SK-N-SH (cell line): Measurements from ENCODE around the gene CUEDC1. TPM values are rescaled to one million over a fixed set of nuclear protein-coding genes. Genes with fewer than 3 reads are reported as not detected.

Experiments
- CTCF ChIA-PET: fragments of 300-600, 350-600 bp; formaldehyde crosslinking; extraction: SDS; loops from one replicate; lab custom pipeline; 2021; lab: Yijun Ruan, JAX
- POLR2A ChIA-PET: fragments of 350-600 bp; sonication (Branson Sonifier 250); formaldehyde crosslinking; extraction: SDS; loops from one replicate; lab custom pipeline; 2020; ENCODE audit warnings: antibody characterized with exemption, inconsistent platforms; lab: Yijun Ruan, JAX
- DNase-seq: peaks from one replicate; pipeline ENCODE4 v3.0.0; 2012
- H2AFZ ChIP-seq: fragments of 200-600 bp; sonication (generic); 2 replicates; pipeline ENCODE4 v1.8.1; 2016; ENCODE audit warnings: antibody characterized with exemption, mild to moderate bottlenecking, low read depth
- H3F3A ChIP-seq: fragments of 200-600 bp; sonication (generic); replicated peaks from 2 replicates; pipeline ENCODE3; 2016; ENCODE audit warnings: antibody characterized with exemption, mild to moderate bottlenecking; ENCODE audit not compliant: insufficient read depth
- H3K27ac ChIP-seq, 2 experiments: fragments of 200-500 bp in 1 of 2; fragments of 200-600 bp in 1 of 2; sonication (Bioruptor generic) in 1 of 2; sonication (generic), shearing (Covaris generic) in 1 of 2; 2 replicates each; pipeline versions ENCODE4 v1.5.1 to v1.6.1; 2014 to 2016; ENCODE audit warnings: low read depth in 2 of 2, inconsistent platforms in 1 of 2, low read length in 1 of 2, mild to moderate bottlenecking in 1 of 2, mixed read lengths in 1 of 2
- H3K27me3 ChIP-seq: fragments of 200-600 bp; sonication (generic), shearing (Covaris generic); 2 replicates; pipeline ENCODE4 v1.6.1; 2016; ENCODE audit warnings: mixed run types; ENCODE audit not compliant: insufficient read depth
- H3K36me3 ChIP-seq, 2 experiments: fragments of 200-500 bp in 1 of 2; fragments of 200-600 bp in 1 of 2; sonication (Bioruptor generic) in 1 of 2; sonication (generic) in 1 of 2; replicated peaks in 1 of 2; 2 replicates each; pipeline versions ENCODE3 to v1.5.1; 2014 to 2016; ENCODE audit warnings: low read length in 1 of 2, mild to moderate bottlenecking in 1 of 2; ENCODE audit not compliant: insufficient read depth in 2 of 2, control insufficient read depth in 1 of 2
- H3K4me1 ChIP-seq, 2 experiments: fragments of 200-500 bp in 1 of 2; fragments of 200-600 bp in 1 of 2; sonication (Bioruptor generic) in 1 of 2; sonication (generic), shearing (Covaris generic) in 1 of 2; 2 replicates each; pipeline versions ENCODE4 v1.5.1 to v1.6.1; 2014 to 2016; ENCODE audit warnings: low read depth in 1 of 2, low read length in 1 of 2, mixed run types in 1 of 2; ENCODE audit not compliant: insufficient read depth in 2 of 2, control insufficient read depth in 1 of 2
- H3K4me2 ChIP-seq: fragments of 200-600 bp; sonication (generic), shearing (Covaris generic); 2 replicates; pipeline ENCODE4 v1.6.1; 2017; ENCODE audit warnings: mixed run types
- H3K4me3 ChIP-seq, 2 experiments: fragments of 200-500 bp in 1 of 2; fragments of 200-600 bp in 1 of 2; sonication (Bioruptor generic) in 1 of 2; sonication (generic), shearing (Covaris generic) in 1 of 2; 2 replicates each; pipeline versions ENCODE4 v1.5.1 to v1.8.1; 2014 to 2016; ENCODE audit warnings: low read depth in 2 of 2, inconsistent platforms in 1 of 2, low read length in 1 of 2, mild to moderate bottlenecking in 1 of 2, mixed read lengths in 1 of 2, moderate library complexity in 1 of 2
- H3K79me2 ChIP-seq: fragments of 200-600 bp; sonication (generic); 2 replicates; pipeline ENCODE4 v1.8.1; 2017; ENCODE audit warnings: mild to moderate bottlenecking; ENCODE audit not compliant: insufficient read depth
- H3K9ac ChIP-seq: fragments of 200-600 bp; sonication (generic); 2 replicates; pipeline ENCODE4 v1.6.1; 2017; ENCODE audit warnings: mixed run types
- H3K9me2 ChIP-seq: fragments of 200-600 bp; sonication (generic); 2 replicates; pipeline ENCODE4 v1.6.1; 2017; ENCODE audit warnings: mixed run types
- H3K9me3 ChIP-seq: fragments of 200-600 bp; sonication (generic); 2 replicates; pipeline ENCODE4 v1.6.1; 2017; ENCODE audit warnings: mixed run types, mild to moderate bottlenecking, moderate library complexity
- H4K20me1 ChIP-seq: fragments of 200-600 bp; sonication (generic); 2 replicates; pipeline ENCODE4 v1.6.1; 2017; ENCODE audit warnings: mild to moderate bottlenecking, mixed run types; ENCODE audit not compliant: insufficient read depth
- CHD2 ChIP-seq: fragments of 150-350 bp; IDR thresholded peaks from 2 replicates; pipeline ENCODE4 v1.6.1; 2018; ENCODE audit warnings: low read length; ENCODE audit not compliant: partially characterized antibody
- CTCF ChIP-seq: fragments of 200-600 bp; sonication (generic); IDR thresholded peaks from 2 replicates; pipeline ENCODE4 v1.6.1; 2017; ENCODE audit warnings: antibody characterized with exemption, mild to moderate bottlenecking, moderate library complexity
- ELF1 ChIP-seq: IDR thresholded peaks from 2 replicates; pipeline ENCODE4 v1.4.0; 2012
- JUND ChIP-seq: IDR thresholded peaks from 2 replicates; pipeline ENCODE4 v1.4.0; 2012
- MEF2A ChIP-seq: IDR thresholded peaks from 2 replicates; pipeline ENCODE4 v1.4.0; 2012; ENCODE audit warnings: low read depth, borderline replicate concordance
- NRF1 ChIP-seq: IDR thresholded peaks from 2 replicates; pipeline ENCODE4 v1.6.1; 2012; ENCODE audit warnings: low read depth, mild to moderate bottlenecking, low read length
- POLR2AphosphoS5 ChIP-seq: IDR thresholded peaks from 2 replicates; pipeline ENCODE4 v1.6.1; 2012; ENCODE audit warnings: low read depth, low read length
- RAD21 ChIP-seq: IDR thresholded peaks from 2 replicates; pipeline ENCODE4 v1.6.1; 2012; ENCODE audit warnings: mild to moderate bottlenecking, low read length
- REST ChIP-seq: IDR thresholded peaks from 2 replicates; pipeline ENCODE4 v1.6.1; 2012; ENCODE audit warnings: mild to moderate bottlenecking, low read depth, low read length, moderate library complexity
- TCF12 ChIP-seq: IDR thresholded peaks from 2 replicates; pipeline ENCODE4 v1.4.0; 2012
- USF1 ChIP-seq: IDR thresholded peaks from 2 replicates; pipeline ENCODE4 v1.4.0; 2012; ENCODE audit warnings: low read depth, borderline replicate concordance
- WGBS: methylation state at CpG from one replicate; pipeline ENCODE4 v1.1.6; 2017; ENCODE audit warnings: low lambda C conversion rate; 5-methylcytosine and 5-hydroxymethylcytosine counted together
- polyA plus RNA-seq, 3 experiments: library from polyadenylated mRNA; depleted of rRNA; stranded (reverse); fragments of >200 nt; gene quantifications; 2 replicates each; pipeline ENCODE4 v1.2.3, GENCODE V29; 2012

CUEDC1 gene
- polyA plus RNA-seq, 1 of the 3 experiments (the other 2 are of a cell fraction), result 58.9 TPM

DNA sequence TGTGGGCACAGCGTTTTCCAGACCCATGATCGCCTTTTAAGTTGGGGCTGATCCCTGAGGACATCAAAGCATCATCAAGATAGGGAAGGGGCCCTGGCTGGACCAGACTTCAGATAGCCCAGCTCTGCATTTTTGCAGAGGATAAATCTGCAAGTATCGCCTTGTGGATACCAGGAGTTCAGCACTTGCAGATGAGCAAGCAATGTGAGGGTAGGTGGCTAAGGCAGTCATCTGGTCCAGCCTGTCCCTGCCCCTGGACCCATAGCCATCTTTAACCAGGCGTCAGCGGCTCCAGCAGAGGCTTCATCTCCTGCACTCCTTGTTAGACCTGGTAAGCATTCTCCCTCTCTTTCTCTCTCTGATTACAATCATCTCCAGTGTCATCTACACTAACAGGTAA is 96.4 kb downstream of the CUEDC1 start:
- H3K9me2 ChIP-seq, result no peaks in the 10 kb centered on the region
- peaks cover 21% of the 10 kb centered on the region for H3F3A ChIP-seq
- 94% methylated on average over 5 of the region's 5 CpGs for WGBS
- H3K4me3 ChIP-seq, result no peak overlapping the region
- H3K36me3 ChIP-seq, result no peaks in the 10 kb centered on the region
- H3K27ac ChIP-seq, result no peak overlapping the region
- H3K79me2 ChIP-seq, result no peaks in the 10 kb centered on the region
- no peaks in the 10 kb centered on the region for H3K27me3 ChIP-seq
- no peaks in the 10 kb centered on the region for H3K9me3 ChIP-seq
- H2AFZ ChIP-seq, result no peak overlapping the region
- no peak overlapping the region for H3K9ac ChIP-seq
- TF ChIP-seq ELF1, result no peak
- TF ChIP-seq JUND, result no peak
- no peak for TF ChIP-seq NRF1
- TF ChIP-seq CTCF, result no peak
- no peak for TF ChIP-seq CHD2
- no peak for TF ChIP-seq RAD21
- H3K4me2 ChIP-seq, result no peak overlapping the region
- DNase-seq, result no peak
- CTCF ChIA-PET, result interaction anchor here (0.9 to 25.6 kb wide), 36 partner anchors 9 to 871 kb away, joined by 3 to 1002 read pairs (median 8); partner anchors contain the start of genes DYNLL2, MRPS23, SRSF1 and VEZF1
- POLR2A ChIA-PET, result interaction anchor here (0.8 to 4.7 kb wide), 5 partner anchors 131 to 254 kb away, joined by 3 to 23 read pairs (median 6); no protein-coding TSS in a partner anchor
- H3K4me1 ChIP-seq, result peaks cover 14 to 22% of the 10 kb centered on the region in 2 experiments; a peak in 3 of 4 replicates
- no peaks in the 10 kb centered on the region for H4K20me1 ChIP-seq

DNA sequence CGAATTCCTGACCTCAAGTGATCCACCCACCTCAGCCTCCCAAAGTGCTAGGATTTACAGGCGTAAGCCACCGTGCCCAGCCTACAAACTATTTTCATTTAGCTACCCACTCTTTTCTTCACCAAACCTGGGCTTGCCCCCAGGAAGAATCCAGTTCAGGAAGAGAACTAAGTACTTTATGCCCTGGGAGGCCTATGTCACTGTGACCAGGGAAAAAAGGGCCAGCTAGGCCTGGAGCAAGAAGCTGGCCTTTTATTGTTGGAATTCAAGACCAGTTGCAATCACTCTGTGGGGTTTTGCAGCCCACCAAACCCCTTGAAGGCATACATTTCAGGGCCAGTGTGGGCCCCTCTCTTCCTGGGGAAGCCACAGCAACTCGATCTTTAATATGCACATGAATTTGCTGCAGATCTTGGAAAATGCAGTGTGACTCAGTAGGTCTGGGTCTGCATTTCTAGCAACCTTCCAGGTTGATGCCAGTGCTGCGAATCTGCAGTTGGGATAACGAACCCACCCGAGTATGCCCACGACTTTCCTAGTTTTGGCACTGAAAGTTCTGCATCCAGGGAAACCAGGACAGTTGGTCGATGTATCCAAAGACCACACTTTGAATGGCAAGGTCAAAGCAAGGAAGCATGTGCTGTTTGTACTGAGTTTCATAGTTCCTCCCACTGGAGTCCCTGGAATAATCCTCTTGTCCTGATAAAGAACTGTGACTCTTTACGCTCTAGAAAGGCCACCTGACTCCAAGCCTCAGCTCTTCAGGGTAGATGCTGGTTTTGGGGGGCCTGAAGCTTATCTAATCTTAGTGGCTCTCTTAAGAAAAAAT is 98.2 kb downstream of the CUEDC1 start:
- Histone ChIP-seq H3K9ac (no peak overlapping the region), H3K9me2 (no peaks in the 10 kb centered on the region)
- no peak for TF ChIP-seq REST
- TF ChIP-seq POLR2AphosphoS5, result no peak
- no peak for TF ChIP-seq CHD2
- TF ChIP-seq USF1, result no peak
- TF ChIP-seq TCF12, result no peak
- TF ChIP-seq MEF2A, result no peak
- TF ChIP-seq, all 33 proteins: peak for 0
- H3F3A ChIP-seq, result peaks cover 21% of the 10 kb centered on the region
- H4K20me1 ChIP-seq, result no peaks in the 10 kb centered on the region
- POLR2A ChIA-PET, result interaction anchor here (0.6 to 1.0 kb wide), 3 partner anchors 76 to 150 kb away, joined by 3 read pairs; partner anchors contain the start of gene SRSF1
- H3K27ac ChIP-seq, result no peak overlapping the region
- H3K9me3 ChIP-seq, result no peaks in the 10 kb centered on the region
- no peaks in the 10 kb centered on the region for H3K36me3 ChIP-seq
- no peak overlapping the region for H2AFZ ChIP-seq
- no peak overlapping the region for H3K4me3 ChIP-seq
- no peaks in the 10 kb centered on the region for H3K79me2 ChIP-seq
- CTCF ChIA-PET, result interaction anchor here (0.9 to 25.6 kb wide), 30 partner anchors 7 to 755 kb away, joined by 3 to 1002 read pairs (median 10); partner anchors contain the start of genes CUEDC1, DYNLL2, MRPS23 and SRSF1
- 94% methylated on average over 10 of the region's 10 CpGs for WGBS
- DNase-seq, result no peak
- H3K27me3 ChIP-seq, result no peaks in the 10 kb centered on the region
- no peak overlapping the region for H3K4me2 ChIP-seq
- peaks cover 14 to 18% of the 10 kb centered on the region in 2 experiments; a peak in 3 of 4 replicates for H3K4me1 ChIP-seq
